Tibial nerve (tissue), 4 donors: ENCODE results near the gene NKX2-3.

Experiments used
- CTCF ChIP-seq, 5 experiments: fragments of 200-600 bp in 3 of 5; fragments of 450-650 bp in 2 of 5; sonication (generic) in 3 of 5; IDR thresholded peaks; one replicate each; pipeline ENCODE4 v1.5.1; 2016 to 2019; ENCODE audit warnings: antibody characterized with exemption in 5 of 5, mild to moderate bottlenecking in 3 of 5, moderate library complexity in 2 of 5
- EP300 ChIP-seq, 2 donors: sonication (generic); formaldehyde crosslinking; IDR thresholded peaks; one replicate each; pipeline ENCODE4 v1.6.1; 2017; ENCODE audit warnings: antibody characterized with exemption in 2 of 2, mild to moderate bottlenecking in 1 of 2
- POLR2A ChIP-seq, 2 donors: fragments of 450-650 bp; IDR thresholded peaks; one replicate each; pipeline ENCODE4 v1.6.1; 2017; ENCODE audit warnings: antibody characterized with exemption in 2 of 2, mild to moderate bottlenecking in 2 of 2, moderate library complexity in 2 of 2

- no peak for TF ChIP-seq EP300 (IDR thresholded peaks at IDR 0.05)
- no peak for TF ChIP-seq POLR2A (IDR thresholded peaks at IDR 0.05)
- no peak for TF ChIP-seq CTCF (IDR thresholded peaks at IDR 0.05)
Observed at GRCh38 chr10:99537086-99537988, 4.6 kb downstream of the NKX2-3 start.
